Measurements from ENCODE around the gene PI4KA.

DNA sequence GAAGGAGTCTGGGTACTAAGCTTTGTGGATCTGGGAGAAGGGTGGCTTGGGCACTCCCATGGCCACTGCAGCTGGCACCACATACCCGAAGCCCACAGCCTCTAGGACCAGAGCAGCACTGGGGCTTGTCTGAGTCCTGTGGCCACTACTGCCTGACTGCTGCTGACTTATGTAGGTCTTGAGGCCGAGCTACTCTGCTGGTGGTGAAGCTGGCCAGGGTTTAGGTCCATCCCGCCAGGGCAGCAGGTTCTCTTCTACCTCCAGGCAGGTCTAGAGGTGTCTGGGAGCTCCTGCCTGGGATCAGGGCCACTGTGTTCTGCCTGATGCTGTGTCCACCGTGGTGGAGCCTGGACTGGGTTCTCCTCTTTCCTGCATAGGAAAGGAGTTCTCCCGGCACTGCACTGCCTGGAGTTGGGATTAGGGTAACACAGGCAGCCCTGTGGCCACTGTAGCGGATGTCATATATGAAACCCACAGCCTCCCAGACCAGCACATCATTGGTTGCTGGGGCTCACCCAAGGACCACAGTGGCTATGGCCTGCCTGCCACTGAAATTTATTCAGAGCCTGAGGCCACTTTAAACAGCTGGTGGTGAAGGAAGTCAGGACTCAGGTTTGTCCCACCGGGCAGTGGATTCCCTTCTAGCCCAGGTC is 194.5 kb downstream of the PI4KA start:
- no peak for TF ChIP-seq EZH2 (IDR thresholded peaks at IDR 0.05; ENCODE audit: borderline replicate concordance, insufficient read depth, low read length, poor library complexity, severe bottlenecking)
- TF ChIP-seq, protein P1, sequence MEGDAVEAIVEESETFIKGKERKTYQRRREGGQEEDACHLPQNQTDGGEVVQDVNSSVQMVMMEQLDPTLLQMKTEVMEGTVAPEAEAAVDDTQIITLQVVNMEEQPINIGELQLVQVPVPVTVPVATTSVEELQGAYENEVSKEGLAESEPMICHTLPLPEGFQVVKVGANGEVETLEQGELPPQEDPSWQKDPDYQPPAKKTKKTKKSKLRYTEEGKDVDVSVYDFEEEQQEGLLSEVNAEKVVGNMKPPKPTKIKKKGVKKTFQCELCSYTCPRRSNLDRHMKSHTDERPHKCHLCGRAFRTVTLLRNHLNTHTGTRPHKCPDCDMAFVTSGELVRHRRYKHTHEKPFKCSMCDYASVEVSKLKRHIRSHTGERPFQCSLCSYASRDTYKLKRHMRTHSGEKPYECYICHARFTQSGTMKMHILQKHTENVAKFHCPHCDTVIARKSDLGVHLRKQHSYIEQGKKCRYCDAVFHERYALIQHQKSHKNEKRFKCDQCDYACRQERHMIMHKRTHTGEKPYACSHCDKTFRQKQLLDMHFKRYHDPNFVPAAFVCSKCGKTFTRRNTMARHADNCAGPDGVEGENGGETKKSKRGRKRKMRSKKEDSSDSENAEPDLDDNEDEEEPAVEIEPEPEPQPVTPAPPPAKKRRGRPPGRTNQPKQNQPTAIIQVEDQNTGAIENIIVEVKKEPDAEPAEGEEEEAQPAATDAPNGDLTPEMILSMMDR (IDR thresholded peaks at IDR 0.05; ENCODE audit: poor library complexity, severe bottlenecking) = no peak
- no peak for TF ChIP-seq TAF1 (IDR thresholded peaks at IDR 0.05; ENCODE audit: low read depth)
- TF ChIP-seq, protein P2, sequence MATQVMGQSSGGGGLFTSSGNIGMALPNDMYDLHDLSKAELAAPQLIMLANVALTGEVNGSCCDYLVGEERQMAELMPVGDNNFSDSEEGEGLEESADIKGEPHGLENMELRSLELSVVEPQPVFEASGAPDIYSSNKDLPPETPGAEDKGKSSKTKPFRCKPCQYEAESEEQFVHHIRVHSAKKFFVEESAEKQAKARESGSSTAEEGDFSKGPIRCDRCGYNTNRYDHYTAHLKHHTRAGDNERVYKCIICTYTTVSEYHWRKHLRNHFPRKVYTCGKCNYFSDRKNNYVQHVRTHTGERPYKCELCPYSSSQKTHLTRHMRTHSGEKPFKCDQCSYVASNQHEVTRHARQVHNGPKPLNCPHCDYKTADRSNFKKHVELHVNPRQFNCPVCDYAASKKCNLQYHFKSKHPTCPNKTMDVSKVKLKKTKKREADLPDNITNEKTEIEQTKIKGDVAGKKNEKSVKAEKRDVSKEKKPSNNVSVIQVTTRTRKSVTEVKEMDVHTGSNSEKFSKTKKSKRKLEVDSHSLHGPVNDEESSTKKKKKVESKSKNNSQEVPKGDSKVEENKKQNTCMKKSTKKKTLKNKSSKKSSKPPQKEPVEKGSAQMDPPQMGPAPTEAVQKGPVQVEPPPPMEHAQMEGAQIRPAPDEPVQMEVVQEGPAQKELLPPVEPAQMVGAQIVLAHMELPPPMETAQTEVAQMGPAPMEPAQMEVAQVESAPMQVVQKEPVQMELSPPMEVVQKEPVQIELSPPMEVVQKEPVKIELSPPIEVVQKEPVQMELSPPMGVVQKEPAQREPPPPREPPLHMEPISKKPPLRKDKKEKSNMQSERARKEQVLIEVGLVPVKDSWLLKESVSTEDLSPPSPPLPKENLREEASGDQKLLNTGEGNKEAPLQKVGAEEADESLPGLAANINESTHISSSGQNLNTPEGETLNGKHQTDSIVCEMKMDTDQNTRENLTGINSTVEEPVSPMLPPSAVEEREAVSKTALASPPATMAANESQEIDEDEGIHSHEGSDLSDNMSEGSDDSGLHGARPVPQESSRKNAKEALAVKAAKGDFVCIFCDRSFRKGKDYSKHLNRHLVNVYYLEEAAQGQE (IDR thresholded peaks at IDR 0.05; ENCODE audit: borderline replicate concordance) = no peak
- no peak for TF ChIP-seq MXI1 (conservative IDR thresholded peaks at IDR 0.05; ENCODE audit: poor library complexity, severe bottlenecking)
- no peak for TF ChIP-seq RAD21 (conservative IDR thresholded peaks at IDR 0.05)
